ENCODE measurements around the gene FXYD3.

The FXYD3 gene

DNA sequence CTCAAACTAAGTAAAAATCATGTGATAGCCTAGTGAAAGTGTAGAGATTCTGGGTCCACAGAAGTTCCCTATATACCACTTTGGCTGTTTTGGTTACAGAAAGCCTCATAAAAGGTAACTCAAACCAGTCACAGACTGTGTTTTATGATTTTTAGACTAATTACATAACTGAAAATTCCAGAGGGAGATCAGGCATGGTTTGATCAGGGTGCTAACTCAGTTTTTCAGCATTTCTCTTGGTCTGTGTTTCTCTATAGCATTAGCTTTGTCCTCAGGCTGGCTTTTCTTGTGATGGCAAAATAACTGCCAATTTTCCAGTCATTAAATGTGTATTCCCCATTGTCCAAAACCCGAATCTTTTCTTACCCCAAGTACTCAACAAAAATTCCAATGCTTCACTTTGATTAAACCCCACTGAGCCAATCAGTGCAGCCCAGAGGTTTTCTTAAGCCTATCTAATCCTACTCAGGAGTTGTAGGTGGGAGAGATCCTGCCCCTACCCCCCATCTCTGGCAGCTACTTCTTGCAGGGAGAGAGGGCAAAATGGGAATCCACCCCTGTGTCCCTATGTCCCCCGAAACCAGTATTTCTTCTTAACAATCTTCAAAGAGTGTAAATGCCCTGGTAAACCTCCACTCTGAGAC, 8.6 kb upstream of the FXYD3 start:
- Histone ChIP-seq H3K9ac (ENCODE audit: low read length) (no peak overlapping the region), H3K27me3 (ENCODE audit: low read depth, low read length) (peaks cover 4% of the 10 kb centered on the region; the same call in 1 of the 2 replicates), H3K4me1 (ENCODE audit: low read length) (no peaks in the 10 kb centered on the region), H3K36me3 (replicated peaks; ENCODE audit: low read depth, low read length) (no peaks in the 10 kb centered on the region), H3K4me3 (ENCODE audit: low read length) (no peak overlapping the region), H2AFZ (ENCODE audit: low read depth, low read length) (no peak overlapping the region), H3K9me3 (ENCODE audit: insufficient read depth, low read length) (no peaks in the 10 kb centered on the region), H3K79me2 (ENCODE audit: low read length) (no peaks in the 10 kb centered on the region), H3K4me2 (ENCODE audit: low read length) (no peak overlapping the region), H4K20me1 (ENCODE audit: insufficient read depth, low read length) (no peaks in the 10 kb centered on the region), H3K27ac (ENCODE audit: low read length) (no peak overlapping the region)
- no peak for TF ChIP-seq EZH2phosphoT487 (IDR thresholded peaks at IDR 0.05; ENCODE audit: low read depth)

- no peaks in the 10 kb centered on the region for H3K36me3 ChIP-seq (replicated peaks; ENCODE audit: low read depth, low read length)
- no peak overlapping the region for H2AFZ ChIP-seq (ENCODE audit: low read depth, low read length)
- H3K4me3 ChIP-seq (ENCODE audit: low read length) = no peak overlapping the region
- no peaks in the 10 kb centered on the region for H3K9me3 ChIP-seq (ENCODE audit: insufficient read depth, low read length)
- no peak overlapping the region for H3K4me2 ChIP-seq (ENCODE audit: low read length)
- H3K4me1 ChIP-seq (ENCODE audit: low read length) = no peaks in the 10 kb centered on the region
- no peaks in the 10 kb centered on the region for H4K20me1 ChIP-seq (ENCODE audit: insufficient read depth, low read length)
- H3K27me3 ChIP-seq (ENCODE audit: low read depth, low read length) = peaks cover 4% of the 10 kb centered on the region; the same call in 1 of the 2 replicates
- TF ChIP-seq CTCF (IDR thresholded peaks at IDR 0.05; ENCODE audit: low read depth, low read length) = no peak
- no peak for TF ChIP-seq EZH2phosphoT487 (IDR thresholded peaks at IDR 0.05; ENCODE audit: low read depth)
- no peak overlapping the region for H3K27ac ChIP-seq (ENCODE audit: low read length)
- no peaks in the 10 kb centered on the region for H3K79me2 ChIP-seq (ENCODE audit: low read length)
- no peak overlapping the region for H3K9ac ChIP-seq (ENCODE audit: low read length)
These were observed 8.1 kb upstream of the FXYD3 start for GRCh38 chr19:35107545-35107944.

- H3K79me2 ChIP-seq (ENCODE audit: low read length) = no peaks in the 10 kb centered on the region
- H3K9me3 ChIP-seq (ENCODE audit: insufficient read depth, low read length) = no peaks in the 10 kb centered on the region
- peaks cover 4% of the 10 kb centered on the region; the same call in 1 of the 2 replicates for H3K27me3 ChIP-seq (ENCODE audit: low read depth, low read length)
- H2AFZ ChIP-seq (ENCODE audit: low read depth, low read length) = no peak overlapping the region
- no peak overlapping the region for H3K4me3 ChIP-seq (ENCODE audit: low read length)
- TF ChIP-seq EZH2phosphoT487 (IDR thresholded peaks at IDR 0.05; ENCODE audit: low read depth) = no peak
- no peak for TF ChIP-seq CTCF (IDR thresholded peaks at IDR 0.05; ENCODE audit: low read depth, low read length)
- H3K27ac ChIP-seq (ENCODE audit: low read length) = no peak overlapping the region
- H3K4me2 ChIP-seq (ENCODE audit: low read length) = no peak overlapping the region
- H3K36me3 ChIP-seq (replicated peaks; ENCODE audit: low read depth, low read length) = no peaks in the 10 kb centered on the region
- H3K4me1 ChIP-seq (ENCODE audit: low read length) = no peaks in the 10 kb centered on the region
- H4K20me1 ChIP-seq (ENCODE audit: insufficient read depth, low read length) = no peaks in the 10 kb centered on the region
- H3K9ac ChIP-seq (ENCODE audit: low read length) = no peak overlapping the region
These were observed 6.9 kb upstream of the FXYD3 start for GRCh38 chr19:35108730-35109129.

DNA sequence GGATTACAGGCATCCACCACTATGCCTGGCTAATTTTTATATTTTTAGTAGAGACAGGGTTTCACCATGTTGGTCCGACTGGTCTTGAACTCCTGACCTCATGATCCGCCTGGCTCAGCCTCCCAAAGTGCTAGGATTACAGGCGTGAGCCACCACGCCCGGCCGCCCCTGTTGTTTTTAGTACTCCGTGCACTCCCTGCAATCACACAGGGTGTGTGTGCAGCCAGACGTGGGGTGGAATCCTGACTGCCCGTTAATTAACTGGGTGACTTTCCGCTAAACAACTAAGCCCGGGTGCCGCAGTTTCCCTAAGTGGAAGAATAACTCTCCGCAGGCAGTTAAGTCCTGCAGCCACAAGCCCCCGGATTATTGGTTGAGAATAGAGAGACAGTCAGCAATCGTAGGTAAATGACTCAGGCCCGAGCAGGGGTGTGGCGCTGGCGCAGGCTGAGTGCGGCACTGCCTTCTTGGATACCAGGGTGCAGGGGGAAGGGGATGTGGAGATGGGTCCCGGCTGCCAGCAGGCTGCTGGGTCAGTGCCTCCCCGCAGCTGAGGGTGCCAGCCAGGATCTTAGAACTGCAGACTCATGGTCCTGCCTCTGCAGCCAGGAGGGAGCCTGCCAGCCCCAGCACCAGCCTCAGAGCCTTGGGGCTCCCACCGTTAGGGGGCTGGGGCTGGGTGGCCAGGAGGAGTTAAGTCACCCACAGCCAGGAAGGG, 6.1 kb upstream of the FXYD3 start:
- H3K4me3 ChIP-seq (ENCODE audit: low read length) = no peak overlapping the region
- no peaks in the 10 kb centered on the region for H3K79me2 ChIP-seq (ENCODE audit: low read length)
- no peak overlapping the region for H3K27ac ChIP-seq (ENCODE audit: low read length)
- H3K9ac ChIP-seq (ENCODE audit: low read length) = no peak overlapping the region
- no peaks in the 10 kb centered on the region for H3K36me3 ChIP-seq (replicated peaks; ENCODE audit: low read depth, low read length)
- peaks cover 4% of the 10 kb centered on the region; the same call in 1 of the 2 replicates for H3K27me3 ChIP-seq (ENCODE audit: low read depth, low read length)
- H3K9me3 ChIP-seq (ENCODE audit: insufficient read depth, low read length) = no peaks in the 10 kb centered on the region
- TF ChIP-seq EZH2phosphoT487 (IDR thresholded peaks at IDR 0.05; ENCODE audit: low read depth) (no peak), CTCF (IDR thresholded peaks at IDR 0.05; ENCODE audit: low read depth, low read length) (no peak)
- H3K4me2 ChIP-seq (ENCODE audit: low read length) = no peak overlapping the region
- H4K20me1 ChIP-seq (ENCODE audit: insufficient read depth, low read length) = no peaks in the 10 kb centered on the region
- no peaks in the 10 kb centered on the region for H3K4me1 ChIP-seq (ENCODE audit: low read length)
- H2AFZ ChIP-seq (ENCODE audit: low read depth, low read length) = no peak overlapping the region

All from OCI-LY3 (cell line).